HepG2 (cell line): ENCODE data around the gene CDO1. TPM values are rescaled to one million over a fixed set of nuclear protein-coding genes. Genes with fewer than 3 reads are reported as not detected.

Source experiments
- ATAC-seq: fragments of 200-7000 bp; cut with Tn5 transposase; 3 replicates; pipeline ENCODE4 v1.9.1; 2020; ENCODE audit warnings: mild to moderate bottlenecking, moderate library complexity
- BruUV-seq: library from RNA; stranded (reverse); fragments of 400-500 nt; replicated peaks from 2 replicates; lab custom pipeline; 2021; lab: Mats Ljungman, UMichigan
- CTCF ChIA-PET: fragments of 300-600 bp; formaldehyde crosslinking; extraction: SDS; loops from one replicate; lab custom pipeline; 2021; ENCODE audit warnings: low total read pairs, inconsistent platforms, low intra/inter-chr PET ratio; lab: Yijun Ruan, JAX
- POLR2A ChIA-PET: fragments of 350-600 bp; sonication (Branson Sonifier 250); formaldehyde crosslinking; loops from one replicate; lab custom pipeline; 2020; ENCODE audit warnings: antibody characterized with exemption, inconsistent platforms; lab: Yijun Ruan, JAX
- DNase-seq: peaks from one replicate; pipeline ENCODE4 v3.0.0-alpha.2; 2015; ENCODE audit warnings: low spot score
- FAIRE-seq: peaks from 3 replicates; lab custom pipeline; 2011; peaks lifted over from hg19 to GRCh38; lab: Jason Lieb, UNC
- H2AFZ ChIP-seq: one replicate; pipeline ENCODE4 v1.6.1; 2011; ENCODE audit warnings: low read length, inconsistent platforms
- H3K27ac ChIP-seq: fragments of 300-600 bp; 3 replicates; pipeline ENCODE4 v1.8.0; 2011; ENCODE audit warnings: mixed run types, mild to moderate bottlenecking, mixed read lengths, low read length, inconsistent platforms; ENCODE audit not compliant: insufficient read depth; ENCODE audit errors: extremely low read length
- H3K27me3 ChIP-seq, 2 experiments: fragments of 200-600 bp in 1 of 2; 2 replicates in 1 of 2; 3 replicates in 1 of 2; pipeline versions ENCODE4 v1.6.0 to v1.8.0; 2011; ENCODE audit warnings: low read length in 2 of 2, mild to moderate bottlenecking in 2 of 2, moderate library complexity in 2 of 2, inconsistent platforms in 1 of 2; ENCODE audit not compliant: insufficient read depth in 2 of 2, control insufficient read depth in 1 of 2
- H3K36me3 ChIP-seq, 2 experiments: fragments of 200-600 bp in 1 of 2; replicated peaks in 1 of 2; 2 replicates in 1 of 2; 3 replicates in 1 of 2; pipeline versions ENCODE4 v1.5.1 to v1.8.0; 2011; ENCODE audit warnings: low read length in 2 of 2, inconsistent platforms in 1 of 2; ENCODE audit not compliant: insufficient read depth in 2 of 2, control insufficient read depth in 1 of 2
- H3K4me1 ChIP-seq: 2 replicates; pipeline ENCODE4 v1.5.1; 2012; ENCODE audit warnings: low read length, inconsistent platforms; ENCODE audit not compliant: insufficient read depth
- H3K4me2 ChIP-seq: 2 replicates; pipeline ENCODE4 v1.6.0; 2011; ENCODE audit warnings: low read depth, low read length, inconsistent platforms
- H3K4me3 ChIP-seq, 3 experiments: fragments of 200-600 bp in 1 of 3; sonication (generic), shearing (Covaris generic) in 1 of 3; replicated peaks in 1 of 3; 2 replicates each; pipeline ENCODE4 v1.5.1; 2011 to 2016; ENCODE audit warnings: low read length in 3 of 3, inconsistent platforms in 2 of 3, low read depth in 2 of 3, mild to moderate bottlenecking in 2 of 3, control low read depth in 1 of 3, mixed read lengths in 1 of 3; ENCODE audit not compliant: insufficient read depth in 1 of 3
- H3K79me2 ChIP-seq: one replicate; pipeline ENCODE4 v1.6.1; 2011; ENCODE audit warnings: low read length, inconsistent platforms; ENCODE audit not compliant: insufficient read depth
- H3K9ac ChIP-seq: 2 replicates; pipeline ENCODE4 v1.6.0; 2011; ENCODE audit warnings: mild to moderate bottlenecking, low read depth, low read length, inconsistent platforms; ENCODE audit not compliant: insufficient read depth
- H3K9me3 ChIP-seq: 2 replicates; pipeline ENCODE4 v1.5.1; 2012; ENCODE audit warnings: mild to moderate bottlenecking, low read length
- H4K20me1 ChIP-seq: 2 replicates; pipeline ENCODE4 v1.6.0; 2011; ENCODE audit warnings: inconsistent platforms, mild to moderate bottlenecking, low read length, moderate library complexity; ENCODE audit not compliant: insufficient read depth
- ATAD3A ChIP-seq: sonication (generic); formaldehyde crosslinking; IDR thresholded peaks from 2 replicates; pipeline ENCODE4 v1.4.0; 2020; ENCODE audit warnings: missing genetic modification reagents
- HOXA5 ChIP-seq: sonication (generic); formaldehyde crosslinking; IDR thresholded peaks from 2 replicates; pipeline ENCODE4 v1.4.0; 2020; ENCODE audit warnings: missing genetic modification reagents
- KAT7 ChIP-seq: IDR thresholded peaks from 2 replicates; pipeline ENCODE4 v1.6.1; 2018; ENCODE audit warnings: borderline replicate concordance, missing compliant biosample characterization
- SPEN ChIP-seq: sonication (generic); formaldehyde crosslinking; IDR thresholded peaks from 2 replicates; pipeline ENCODE4 v1.5.1; 2020; ENCODE audit warnings: low read depth, mild to moderate bottlenecking, missing genetic modification reagents
- ZNF205 ChIP-seq: IDR thresholded peaks from 2 replicates; pipeline ENCODE4 v1.6.1; 2018; ENCODE audit warnings: missing biosample characterization, missing genetic modification reagents
- ZNF484 ChIP-seq: sonication (generic); formaldehyde crosslinking; IDR thresholded peaks from 2 replicates; pipeline ENCODE4 v1.5.1; 2020; ENCODE audit warnings: mild to moderate bottlenecking, low read depth, missing genetic modification reagents, borderline replicate concordance
- ZNF652 ChIP-seq: IDR thresholded peaks from 2 replicates; pipeline ENCODE4 v1.6.1; 2016; ENCODE audit warnings: low read depth, borderline replicate concordance
- WGBS: methylation state at CpG from one replicate; pipeline ENCODE4 v1.1.6; 2017; ENCODE audit warnings: low lambda C conversion rate; 5-methylcytosine and 5-hydroxymethylcytosine counted together
- in situ Hi-C: cut with HindIII; loops from 2 replicates; pipeline ENCODE4 v1.10.0; 2017; ENCODE audit warnings: low pct_unique_long_range_greater_than_20kb; ENCODE audit not compliant: extremely low pct_ligation_motif_present
- intact Hi-C: fragments of 100-400 bp; cut with micrococcal nuclease; formaldehyde crosslinking; loops from one replicate; pipeline ENCODE4 v1.10.0; 2022; ENCODE audit not compliant: unreplicated experiment
- polyA plus RNA-seq, 8 experiments: library from polyadenylated mRNA; depleted of rRNA in 3 of 8; stranded (reverse) in 7 of 8; unstranded in 1 of 8; fragments of >200 nt; fragmentation: Illumina TruSeq in 4 of 8; extraction: Trizol in 4 of 8; gene quantifications; 2 replicates each; pipeline versions ENCODE4 v1.2.1 to v1.2.3, GENCODE V29; 2011 to 2016; ENCODE audit warnings: low read depth in 4 of 8, missing spikeins in 1 of 8, mixed read lengths in 1 of 8; ENCODE audit not compliant: insufficient read depth in 1 of 8
- total RNA-seq, 5 experiments: library from RNA; depleted of rRNA; stranded (reverse); fragments of >200 nt; fragmentation: Illumina TruSeq; extraction: Trizol; gene quantifications; 2 replicates each; pipeline ENCODE4 v1.2.3, GENCODE V29; 2016; ENCODE audit warnings: low read depth in 1 of 5
- TF ChIP-seq, protein P1 (sequence below): sonication (generic); formaldehyde crosslinking; IDR thresholded peaks from 2 replicates; pipeline ENCODE4 v1.5.1; 2020; ENCODE audit warnings: mild to moderate bottlenecking, missing genetic modification reagents, borderline replicate concordance
- TF ChIP-seq, protein P2 (sequence below): sonication (generic); formaldehyde crosslinking; IDR thresholded peaks from 2 replicates; pipeline ENCODE4 v1.4.0; 2020; ENCODE audit warnings: mild to moderate bottlenecking, missing genetic modification reagents

The CDO1 gene
- total and polyA plus RNA-seq, 2 of the 13 experiments (the other 11 are each of a cell fraction or from before 2014, with no cell fraction given), result 3.2 to 4.4 TPM

DNA sequence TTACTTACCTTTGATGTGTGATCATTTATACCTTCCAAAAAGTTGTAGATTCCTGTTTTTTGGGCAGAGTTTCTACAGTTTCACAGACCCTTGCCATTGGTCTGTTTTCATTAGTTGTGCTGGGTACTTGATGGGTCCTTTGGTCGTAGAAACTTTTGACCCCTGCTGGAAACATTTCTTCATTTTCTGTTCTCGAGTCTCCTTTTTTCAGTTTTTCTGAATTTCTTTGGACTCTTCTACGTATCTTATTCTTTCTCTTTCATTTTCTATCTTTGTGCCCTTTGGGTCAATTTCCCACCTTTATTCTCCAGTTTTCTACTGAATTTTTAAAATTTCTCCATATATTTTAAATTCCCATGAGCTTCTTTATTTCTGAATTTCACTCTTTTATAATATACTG, 41.9 kb upstream of the CDO1 start:
- intact Hi-C loops, result no loop called here
- no TSS peak for BruUV-seq

More for the DNA sequence above, 41.9 kb upstream of the CDO1 start:
- ChIA-PET POLR2A (no interaction called here), CTCF (no interaction called here)
- 99% methylated on average over 3 of the region's 3 CpGs for WGBS
- in situ Hi-C loops, result no loop called here
- TF ChIP-seq ATAD3A (CRISPR knock-in tag) (no peak), ZNF652 (CRISPR knock-in tag) (no peak), KAT7 (CRISPR knock-in tag) (no peak), ZNF205 (CRISPR knock-in tag) (no peak), ZNF484 (CRISPR knock-in tag) (no peak), SPEN (CRISPR knock-in tag) (no peak), HOXA5 (CRISPR knock-in tag) (no peak)
- TF ChIP-seq, protein P1, sequence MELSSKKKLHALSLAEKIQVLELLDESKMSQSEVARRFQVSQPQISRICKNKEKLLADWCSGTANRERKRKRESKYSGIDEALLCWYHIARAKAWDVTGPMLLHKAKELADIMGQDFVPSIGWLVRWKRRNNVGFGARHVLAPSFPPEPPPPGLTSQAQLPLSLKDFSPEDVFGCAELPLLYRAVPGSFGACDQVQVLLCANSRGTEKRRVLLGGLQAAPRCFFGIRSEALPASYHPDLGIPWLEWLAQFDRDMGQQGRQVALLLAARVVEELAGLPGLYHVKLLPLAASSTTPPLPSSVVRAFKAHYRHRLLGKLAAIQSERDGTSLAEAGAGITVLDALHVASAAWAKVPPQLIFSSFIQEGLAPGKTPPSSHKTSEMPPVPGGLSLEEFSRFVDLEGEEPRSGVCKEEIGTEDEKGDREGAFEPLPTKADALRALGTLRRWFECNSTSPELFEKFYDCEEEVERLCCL (CRISPR knock-in tag), result no peak
- TF ChIP-seq, protein P2, sequence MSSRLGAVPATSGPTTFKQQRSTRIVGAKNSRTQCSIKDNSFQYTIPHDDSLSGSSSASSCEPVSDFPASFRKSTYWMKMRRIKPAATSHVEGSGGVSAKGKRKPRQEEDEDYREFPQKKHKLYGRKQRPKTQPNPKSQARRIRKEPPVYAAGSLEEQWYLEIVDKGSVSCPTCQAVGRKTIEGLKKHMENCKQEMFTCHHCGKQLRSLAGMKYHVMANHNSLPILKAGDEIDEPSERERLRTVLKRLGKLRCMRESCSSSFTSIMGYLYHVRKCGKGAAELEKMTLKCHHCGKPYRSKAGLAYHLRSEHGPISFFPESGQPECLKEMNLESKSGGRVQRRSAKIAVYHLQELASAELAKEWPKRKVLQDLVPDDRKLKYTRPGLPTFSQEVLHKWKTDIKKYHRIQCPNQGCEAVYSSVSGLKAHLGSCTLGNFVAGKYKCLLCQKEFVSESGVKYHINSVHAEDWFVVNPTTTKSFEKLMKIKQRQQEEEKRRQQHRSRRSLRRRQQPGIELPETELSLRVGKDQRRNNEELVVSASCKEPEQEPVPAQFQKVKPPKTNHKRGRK, result no peak
- Histone ChIP-seq H4K20me1 (peaks cover 10% of the 10 kb centered on the region; the same call in 1 of the 2 replicates), H3K79me2 (peaks cover 82% of the 10 kb centered on the region), H3K4me3 (no peak overlapping the region), H3K4me2 (no peak overlapping the region), H3K9ac (no peak overlapping the region), H3K27ac (no peak overlapping the region), H3K9me3 (peaks cover 7% of the 10 kb centered on the region; the same call in 1 of the 2 replicates), H3K36me3 (no peaks in the 10 kb centered on the region; a peak in 1 of 5 replicates), H3K27me3 (no peaks in the 10 kb centered on the region), H3K4me1 (peaks cover 12% of the 10 kb centered on the region), H2AFZ (no peak overlapping the region)
- no peak for DNase-seq
- no peak for FAIRE-seq
- ATAC-seq, result no peak
